B cell (primary cell): ENCODE measurements around the gene CTCFL. TPM values are rescaled to one million over a fixed set of nuclear protein-coding genes. Genes with fewer than 3 reads are reported as not detected.

Experiments
- ATAC-seq: fragments of 200-7000 bp; cut with Tn5 transposase; one replicate; pipeline ENCODE4 v1.10.0; 2021; ENCODE audit warnings: low read depth, mild to moderate bottlenecking, moderate number of reproducible peaks, moderate library complexity
- CTCF ChIA-PET: fragments of 350-600 bp; sonication (Branson Sonifier 250); formaldehyde crosslinking; loops from one replicate; lab custom pipeline; 2021; ENCODE audit warnings: antibody characterized with exemption, inconsistent platforms; lab: Charles Lee
- POLR2A ChIA-PET: fragments of 350-600 bp; sonication (Branson Sonifier 250); formaldehyde crosslinking; loops from one replicate; lab custom pipeline; 2021; ENCODE audit warnings: antibody characterized with exemption; lab: Charles Lee
- DNase-seq: peaks from one replicate; pipeline ENCODE4 v3.0.0; 2013
- H2AFZ ChIP-seq: 2 replicates; pipeline ENCODE4 v1.6.1; 2012; ENCODE audit warnings: mild to moderate bottlenecking, low read depth, low read length; ENCODE audit not compliant: insufficient read depth, poor library complexity, severe bottlenecking
- H3K27ac ChIP-seq, 2 donors: 1 replicate in 1 of 2; 2 replicates in 1 of 2; pipeline ENCODE4 v1.5.1; 2012 to 2013; ENCODE audit warnings: low read length in 2 of 2, mild to moderate bottlenecking in 2 of 2, moderate library complexity in 1 of 2
- H3K27me3 ChIP-seq, 4 experiments: fragments of 200-600 bp in 1 of 4; sonication (generic) in 1 of 4; replicated peaks in 1 of 4; 1 replicate in 2 of 4; 2 replicates in 2 of 4; pipeline versions ENCODE4 v1.6.1 to v1.7.0; 2013 to 2016; ENCODE audit warnings: low read length in 3 of 4, mild to moderate bottlenecking in 2 of 4, mixed read lengths in 1 of 4, moderate library complexity in 1 of 4; ENCODE audit not compliant: insufficient read depth in 4 of 4, control insufficient read depth in 3 of 4; ENCODE audit errors: control extremely low read depth in 1 of 4
- H3K36me3 ChIP-seq, 2 experiments: replicated peaks in 1 of 2; 1 replicate in 1 of 2; 2 replicates in 1 of 2; pipeline versions ENCODE4 v1.6.1 to v1.7.1; 2013; ENCODE audit warnings: low read length in 1 of 2; ENCODE audit not compliant: insufficient read depth in 2 of 2, control insufficient read depth in 1 of 2; ENCODE audit errors: control extremely low read depth in 1 of 2, extremely low read depth in 1 of 2
- H3K4me1 ChIP-seq, 2 donors: fragments of 200-600 bp in 1 of 2; sonication (generic) in 1 of 2; 1 replicate in 1 of 2; 2 replicates in 1 of 2; pipeline versions ENCODE4 v1.5.1 to v1.6.1; 2013 to 2017; ENCODE audit warnings: low read length in 2 of 2; ENCODE audit not compliant: control insufficient read depth in 2 of 2, insufficient read depth in 2 of 2
- H3K4me2 ChIP-seq: replicated peaks from 2 replicates; pipeline ENCODE3; 2012; ENCODE audit warnings: mild to moderate bottlenecking, low read depth, low read length; ENCODE audit not compliant: poor library complexity, severe bottlenecking
- H3K4me3 ChIP-seq, 5 experiments: fragments of 200-600 bp in 1 of 5; sonication (generic) in 1 of 5; 1 replicate in 3 of 5; 2 replicates in 2 of 5; pipeline versions ENCODE4 v1.5.1 to v1.7.0; 2011 to 2016; ENCODE audit warnings: low read length in 4 of 5, mild to moderate bottlenecking in 4 of 5, low read depth in 2 of 5, control low read depth in 1 of 5, moderate library complexity in 1 of 5; ENCODE audit not compliant: insufficient read depth in 1 of 5; ENCODE audit errors: control extremely low read depth in 1 of 5, extremely low read depth in 1 of 5
- H3K79me2 ChIP-seq: fragments of 200-600 bp; sonication (generic); one replicate; pipeline ENCODE4 v1.6.0; 2016; ENCODE audit warnings: low read length; ENCODE audit not compliant: control insufficient read depth, insufficient read depth
- H3K9ac ChIP-seq: fragments of 200-600 bp; sonication (generic); 2 replicates; pipeline ENCODE4 v1.6.1; 2017; ENCODE audit warnings: mild to moderate bottlenecking, low read length, moderate library complexity
- H3K9me3 ChIP-seq, 3 donors: one replicate each; pipeline versions ENCODE4 v1.6.1 to v1.7.1; 2013; ENCODE audit warnings: low read length in 2 of 3; ENCODE audit not compliant: control insufficient read depth in 2 of 3, insufficient read depth in 1 of 3; ENCODE audit errors: control extremely low read depth in 1 of 3
- H4K20me1 ChIP-seq: 2 replicates; pipeline ENCODE4 v1.6.0; 2012; ENCODE audit warnings: mild to moderate bottlenecking, low read length; ENCODE audit not compliant: insufficient read depth, control insufficient read depth, poor library complexity, severe bottlenecking
- H3K27ac Mint-ChIP-seq: one replicate; pipeline ENCODE4 v1.8.0; 2021; ENCODE audit warnings: mixed read lengths
- H3K27me3 Mint-ChIP-seq: one replicate; pipeline ENCODE4 v1.8.0; 2021; ENCODE audit warnings: mixed read lengths
- H3K4me1 Mint-ChIP-seq: one replicate; pipeline ENCODE4 v1.8.0; 2021; ENCODE audit warnings: mixed read lengths
- H3K4me3 Mint-ChIP-seq: one replicate; pipeline ENCODE4 v1.8.0; 2021; ENCODE audit warnings: mixed read lengths
- H3K9me3 Mint-ChIP-seq: one replicate; pipeline ENCODE4 v1.8.0; 2022; ENCODE audit warnings: mixed read lengths; ENCODE audit not compliant: insufficient read depth
- CTCF ChIP-seq: fragments of 200-600 bp; IDR thresholded peaks from one replicate; pipeline ENCODE4 v1.8.0; 2022; ENCODE audit warnings: antibody characterized with exemption, mild to moderate bottlenecking
- EZH2 ChIP-seq: IDR thresholded peaks from 2 replicates; pipeline ENCODE4 v1.6.1; 2012; ENCODE audit warnings: borderline replicate concordance, low read depth, mild to moderate bottlenecking, moderate library complexity, low read length; ENCODE audit not compliant: insufficient read depth, poor library complexity, severe bottlenecking
- WGBS: methylation state at CpG from one replicate; pipeline ENCODE4 v1.1.5; 2013; ENCODE audit warnings: missing lambda C conversion rate; ENCODE audit not compliant: insufficient coverage; 5-methylcytosine and 5-hydroxymethylcytosine counted together
- intact Hi-C: fragments of 100-400 bp; cut with micrococcal nuclease; formaldehyde crosslinking; loops from one replicate; pipeline ENCODE4 v1.10.0; 2022
- polyA plus RNA-seq: library from polyadenylated mRNA; depleted of rRNA; stranded (reverse); fragments of >200 nt; gene quantifications from 2 replicates; pipeline ENCODE4 v1.2.3, GENCODE V29; 2012
- total RNA-seq, 2 donors: library from RNA; stranded (reverse); fragments of 120-200 nt in 1 of 2; gene quantifications; 1 replicate in 1 of 2; 2 replicates in 1 of 2; pipeline versions ENCODE4 v1.2.3 to v1.2.4, GENCODE V29; 2013 to 2022

The CTCFL gene
- total and polyA plus RNA-seq, 2 donors (not counting 1 experiment from before 2014, with no cell fraction given) = not detected

- POLR2A ChIA-PET = no interaction called here
- H3K36me3 ChIP-seq = no peaks in the 10 kb centered on the region
- no peak overlapping the region for H3K4me3 Mint-ChIP-seq
- H3K4me2 ChIP-seq = no peak overlapping the region
- peaks cover 0 to 6% (median 4%) of the 10 kb centered on the region in 3 donors for H3K9me3 ChIP-seq
- TF ChIP-seq EZH2 = no peak
- TF ChIP-seq CTCF = no peak
- H3K79me2 ChIP-seq = no peaks in the 10 kb centered on the region
- H3K27ac Mint-ChIP-seq = no peak overlapping the region
- intact Hi-C loops = no loop called here
- H2AFZ ChIP-seq = no peak overlapping the region
- no peaks in the 10 kb centered on the region for H3K4me1 Mint-ChIP-seq
- CTCF ChIA-PET = no interaction called here
- H3K27me3 ChIP-seq = peaks cover 0 to 10% (median 3%) of the 10 kb centered on the region in 4 experiments
- H3K4me3 ChIP-seq = no peak overlapping the region
- ATAC-seq (no peak), DNase-seq (no peak)
- H3K9me3 Mint-ChIP-seq = no peaks in the 10 kb centered on the region
- no peak overlapping the region for H3K27ac ChIP-seq
- WGBS = no CpG with 5 or more reads among the region's 2 CpGs
- H3K27me3 Mint-ChIP-seq = peaks cover 59% of the 10 kb centered on the region
- no peaks in the 10 kb centered on the region for H4K20me1 ChIP-seq
- H3K4me1 ChIP-seq = no peaks in the 10 kb centered on the region
- H3K9ac ChIP-seq = no peak overlapping the region
These were observed 12.9 kb upstream of the CTCFL start for GRCh38 chr20:57537822-57538221.

GRCh38 chr20:57536771-57537724 is 12.1 kb upstream of the CTCFL start:
- no peak overlapping the region for H3K4me3 ChIP-seq
- no peak overlapping the region for H2AFZ ChIP-seq
- peaks cover 57% of the 10 kb centered on the region for H3K27me3 Mint-ChIP-seq
- no peaks in the 10 kb centered on the region for H3K4me1 ChIP-seq
- no peak overlapping the region for H3K9ac ChIP-seq
- intact Hi-C loops = no loop called here
- DNase-seq = no peak
- no peaks in the 10 kb centered on the region for H3K79me2 ChIP-seq
- TF ChIP-seq EZH2 (no peak), CTCF (no peak)
- WGBS = 100% methylated on average over 2 of the region's 4 CpGs
- H3K27ac ChIP-seq = no peak overlapping the region
- no peaks in the 10 kb centered on the region for H4K20me1 ChIP-seq
- ChIA-PET POLR2A (no interaction called here), CTCF (no interaction called here)
- peaks cover 0 to 10% (median 3%) of the 10 kb centered on the region in 4 experiments for H3K27me3 ChIP-seq
- no peaks in the 10 kb centered on the region for H3K4me1 Mint-ChIP-seq
- H3K9me3 Mint-ChIP-seq = no peaks in the 10 kb centered on the region
- H3K4me3 Mint-ChIP-seq = no peak overlapping the region
- H3K4me2 ChIP-seq = no peak overlapping the region
- H3K36me3 ChIP-seq = no peaks in the 10 kb centered on the region
- H3K27ac Mint-ChIP-seq = no peak overlapping the region
- no peak for ATAC-seq
- H3K9me3 ChIP-seq = peaks cover 0 to 6% (median 4%) of the 10 kb centered on the region in 3 donors
